Measurements from ENCODE around the gene SHH. TPM values are rescaled to one million over a fixed set of nuclear protein-coding genes. Genes with fewer than 3 reads are reported as not detected.
A peak's percentile ranks its signal among the peaks of the same experiment; 100 is the strongest.

SHH gene
- total RNA-seq, 1 donor from 2014 or later: 0.07 TPM

DNA sequence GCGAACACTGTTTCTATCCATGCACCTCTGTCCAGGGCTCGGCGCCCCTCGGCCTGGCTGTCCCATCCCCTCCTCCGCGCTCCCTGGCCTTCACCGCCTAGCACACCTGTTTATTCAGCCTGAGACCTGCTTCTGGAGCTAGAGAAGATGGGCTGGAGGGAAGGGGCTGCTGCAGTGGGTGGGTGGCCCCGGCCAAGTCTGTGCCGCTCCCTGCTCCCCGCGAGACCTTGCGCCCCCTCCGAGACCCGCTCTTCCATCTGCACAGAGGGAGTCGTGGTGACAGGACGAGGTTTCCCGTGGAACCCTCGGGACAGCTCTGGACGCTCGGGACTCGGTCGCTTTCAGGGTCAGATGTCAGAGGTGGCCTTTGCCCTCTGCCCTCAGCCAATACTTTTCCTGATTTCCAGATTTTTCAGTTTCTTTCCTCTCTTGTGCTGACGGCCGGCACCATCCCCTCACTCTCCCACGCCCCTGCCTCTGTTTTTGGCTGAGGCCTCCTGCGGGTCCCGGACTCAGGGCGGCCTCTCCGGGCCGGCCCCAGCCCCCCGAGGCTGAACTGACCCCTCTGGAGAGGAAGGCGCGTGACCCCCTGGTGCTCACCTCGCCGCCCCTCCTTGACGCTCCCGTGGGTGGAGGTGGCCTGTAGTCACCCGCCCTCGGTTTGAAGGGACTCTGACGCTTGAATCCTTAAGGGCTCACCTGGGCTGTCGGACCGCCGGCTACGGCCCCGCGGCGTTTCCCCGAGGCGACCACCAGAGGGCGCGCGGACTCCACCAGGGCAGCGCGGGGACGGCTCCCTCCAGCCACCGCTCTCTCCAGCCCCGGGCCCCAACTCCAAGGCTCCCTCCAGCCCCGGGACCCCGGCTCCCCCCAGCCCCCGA lies 15.6 kb downstream of the SHH start:
- H3K9me3 Mint-ChIP-seq: no peaks in the 10 kb centered on the region
- peak; percentile 54 for DNase-seq (ENCODE audit: low spot score)
- no peaks in the 10 kb centered on the region for H3K36me3 Mint-ChIP-seq (ENCODE audit: low read depth)
- no peak overlapping the region for H3K4me3 Mint-ChIP-seq (ENCODE audit: low read depth)
- H3K4me1 Mint-ChIP-seq (ENCODE audit: low read depth): peaks cover 5% of the 10 kb centered on the region
- intact Hi-C loops (cut with micrococcal nuclease): loop anchor here (5.0 kb wide), 1 partner anchor 676 kb away; no protein-coding TSS in a partner anchor
- H3K27ac Mint-ChIP-seq: no peak overlapping the region
- H3K27me3 Mint-ChIP-seq (ENCODE audit: low read depth): peaks cover 35% of the 10 kb centered on the region

DNA sequence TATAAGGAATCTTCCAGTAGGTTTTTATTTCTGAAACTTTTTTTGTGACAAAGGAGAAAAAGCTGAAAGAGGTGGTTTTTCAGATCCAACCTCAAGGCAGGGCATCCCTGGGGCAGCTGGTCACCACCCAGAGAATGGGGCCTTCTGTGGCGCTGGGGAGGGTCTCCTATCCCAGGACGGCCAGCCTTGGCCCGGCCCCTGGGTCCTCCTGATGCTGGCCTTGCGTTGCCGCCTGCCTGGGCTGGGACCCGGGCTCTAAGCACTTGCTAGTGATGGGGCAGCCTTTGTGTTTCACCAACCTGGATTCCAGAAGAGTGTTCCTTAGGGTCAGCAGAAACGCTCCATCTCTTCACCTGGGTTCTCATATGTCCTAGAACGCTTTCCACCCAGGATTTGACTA lies 16.3 kb downstream of the SHH start:
- no peaks in the 10 kb centered on the region for H3K36me3 Mint-ChIP-seq (ENCODE audit: low read depth)
- no peak for DNase-seq (ENCODE audit: low spot score)
- no peak overlapping the region for H3K27ac Mint-ChIP-seq
- no peaks in the 10 kb centered on the region for H3K9me3 Mint-ChIP-seq
- H3K27me3 Mint-ChIP-seq (ENCODE audit: low read depth): peaks cover 29% of the 10 kb centered on the region
- intact Hi-C loops (cut with micrococcal nuclease): loop anchor here (5.0 kb wide), 1 partner anchor 676 kb away; no protein-coding TSS in a partner anchor
- no peak overlapping the region for H3K4me3 Mint-ChIP-seq (ENCODE audit: low read depth)
- peaks cover 5% of the 10 kb centered on the region for H3K4me1 Mint-ChIP-seq (ENCODE audit: low read depth)

DNA sequence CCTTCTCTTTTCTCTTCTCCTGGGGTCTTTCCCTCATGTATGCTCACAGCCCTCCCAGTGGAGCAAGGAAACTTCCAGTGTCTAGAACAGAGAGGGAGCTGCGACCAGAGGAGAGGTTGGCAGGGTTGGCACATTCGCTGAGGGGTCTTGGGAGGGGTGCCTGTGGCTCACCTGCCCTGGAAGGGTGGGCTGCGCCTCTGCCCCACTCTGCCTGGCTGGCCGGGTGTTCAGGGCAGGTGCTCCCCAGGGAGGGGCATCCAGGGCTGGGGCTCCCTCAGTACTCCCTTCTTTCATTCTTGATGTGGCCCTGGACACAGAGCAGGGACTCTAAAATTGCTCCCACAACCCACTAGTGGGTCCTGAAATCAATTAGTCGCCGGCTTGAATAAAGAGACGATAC lies 16.9 kb downstream of the SHH start:
- H3K4me1 Mint-ChIP-seq (ENCODE audit: low read depth): peaks cover 5% of the 10 kb centered on the region
- H3K9me3 Mint-ChIP-seq: no peaks in the 10 kb centered on the region
- DNase-seq (ENCODE audit: low spot score): no peak
- H3K27me3 Mint-ChIP-seq (ENCODE audit: low read depth): peaks cover 24% of the 10 kb centered on the region
- H3K4me3 Mint-ChIP-seq (ENCODE audit: low read depth): no peak overlapping the region
- H3K27ac Mint-ChIP-seq: no peak overlapping the region
- no peaks in the 10 kb centered on the region for H3K36me3 Mint-ChIP-seq (ENCODE audit: low read depth)
- intact Hi-C loops (cut with micrococcal nuclease): loop anchor here (5.0 kb wide), 1 partner anchor 677 kb away; no protein-coding TSS in a partner anchor

DNA sequence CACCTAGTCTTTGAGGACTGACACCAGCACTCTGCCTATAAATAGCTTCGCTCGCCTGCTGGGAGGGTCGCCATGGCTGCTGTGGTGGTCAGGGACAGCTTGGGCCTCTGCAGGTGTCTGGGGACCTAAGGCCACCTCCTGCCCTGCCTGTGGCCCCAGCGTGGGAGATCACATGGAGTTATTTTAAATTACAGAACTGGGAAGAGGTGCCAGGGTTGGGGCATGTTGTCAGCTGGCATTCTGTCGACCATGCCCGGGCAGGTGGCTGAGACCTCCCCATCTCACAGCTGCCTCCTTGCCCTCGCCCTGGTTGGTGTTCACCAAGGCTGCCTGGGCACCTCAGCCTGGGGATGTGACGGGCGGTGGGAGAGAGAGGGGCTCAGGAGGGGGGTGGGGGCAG lies 18.1 kb downstream of the SHH start:
- no peak overlapping the region for H3K4me3 Mint-ChIP-seq (ENCODE audit: low read depth)
- no peak for DNase-seq (ENCODE audit: low spot score)
- H3K4me1 Mint-ChIP-seq (ENCODE audit: low read depth): peaks cover 5% of the 10 kb centered on the region
- intact Hi-C loops (cut with micrococcal nuclease): no loop called here
- no peaks in the 10 kb centered on the region for H3K36me3 Mint-ChIP-seq (ENCODE audit: low read depth)
- no peaks in the 10 kb centered on the region for H3K9me3 Mint-ChIP-seq
- H3K27ac Mint-ChIP-seq: no peak overlapping the region
- peaks cover 12% of the 10 kb centered on the region for H3K27me3 Mint-ChIP-seq (ENCODE audit: low read depth)

DNA sequence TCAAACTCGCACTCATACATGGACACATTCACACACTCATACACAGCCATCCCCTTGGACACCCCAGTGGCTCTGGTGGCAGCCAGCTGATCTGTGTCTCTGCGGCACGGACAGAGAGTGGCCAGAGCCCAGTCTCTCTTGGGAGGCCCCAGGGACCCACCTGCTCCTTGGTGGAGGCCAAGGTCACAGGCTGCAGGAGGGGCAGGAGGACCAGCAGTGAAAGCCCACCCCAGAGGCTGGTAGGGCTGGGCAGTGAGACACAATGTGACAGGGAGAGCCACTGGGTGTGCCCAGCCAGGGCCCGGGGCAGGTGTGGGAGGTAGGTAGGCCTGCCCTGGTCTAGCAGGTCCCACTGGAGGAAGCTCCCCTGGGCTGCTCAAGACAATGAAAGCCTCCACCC lies 18.5 kb downstream of the SHH start:
- H3K9me3 Mint-ChIP-seq: no peaks in the 10 kb centered on the region
- peaks cover 4% of the 10 kb centered on the region for H3K4me1 Mint-ChIP-seq (ENCODE audit: low read depth)
- H3K27ac Mint-ChIP-seq: no peak overlapping the region
- H3K27me3 Mint-ChIP-seq (ENCODE audit: low read depth): peaks cover 8% of the 10 kb centered on the region
- H3K4me3 Mint-ChIP-seq (ENCODE audit: low read depth): no peak overlapping the region
- no peaks in the 10 kb centered on the region for H3K36me3 Mint-ChIP-seq (ENCODE audit: low read depth)
- intact Hi-C loops (cut with micrococcal nuclease): no loop called here
- no peak for DNase-seq (ENCODE audit: low spot score)

DNA sequence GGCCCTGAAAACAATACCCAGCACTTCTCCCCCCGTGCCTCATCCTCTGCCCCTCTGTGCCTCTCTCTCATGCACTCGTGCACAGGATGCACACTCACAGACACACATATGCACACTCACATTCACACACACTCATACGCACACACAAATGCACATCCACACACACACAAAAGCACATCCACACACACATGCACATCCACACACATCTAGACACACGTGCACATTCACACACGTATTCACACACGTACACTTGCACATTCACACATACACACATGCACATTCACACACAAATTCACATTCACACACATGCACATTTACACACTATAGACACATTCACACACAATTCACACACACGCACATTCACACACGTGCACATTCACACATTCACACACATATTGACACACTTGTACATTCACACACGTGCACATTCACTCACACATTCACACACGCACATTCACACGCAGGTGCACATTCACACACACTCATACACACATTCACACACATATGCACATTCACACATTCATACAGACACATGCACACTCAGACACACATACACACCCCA lies 19.2 kb downstream of the SHH start:
- H3K9me3 Mint-ChIP-seq: no peaks in the 10 kb centered on the region
- no peaks in the 10 kb centered on the region for H3K4me1 Mint-ChIP-seq (ENCODE audit: low read depth)
- DNase-seq (ENCODE audit: low spot score): no peak
- intact Hi-C loops (cut with micrococcal nuclease): no loop called here
- no peak overlapping the region for H3K27ac Mint-ChIP-seq
- H3K4me3 Mint-ChIP-seq (ENCODE audit: low read depth): no peak overlapping the region
- H3K27me3 Mint-ChIP-seq (ENCODE audit: low read depth): peaks cover 1% of the 10 kb centered on the region
- no peaks in the 10 kb centered on the region for H3K36me3 Mint-ChIP-seq (ENCODE audit: low read depth)

DNA sequence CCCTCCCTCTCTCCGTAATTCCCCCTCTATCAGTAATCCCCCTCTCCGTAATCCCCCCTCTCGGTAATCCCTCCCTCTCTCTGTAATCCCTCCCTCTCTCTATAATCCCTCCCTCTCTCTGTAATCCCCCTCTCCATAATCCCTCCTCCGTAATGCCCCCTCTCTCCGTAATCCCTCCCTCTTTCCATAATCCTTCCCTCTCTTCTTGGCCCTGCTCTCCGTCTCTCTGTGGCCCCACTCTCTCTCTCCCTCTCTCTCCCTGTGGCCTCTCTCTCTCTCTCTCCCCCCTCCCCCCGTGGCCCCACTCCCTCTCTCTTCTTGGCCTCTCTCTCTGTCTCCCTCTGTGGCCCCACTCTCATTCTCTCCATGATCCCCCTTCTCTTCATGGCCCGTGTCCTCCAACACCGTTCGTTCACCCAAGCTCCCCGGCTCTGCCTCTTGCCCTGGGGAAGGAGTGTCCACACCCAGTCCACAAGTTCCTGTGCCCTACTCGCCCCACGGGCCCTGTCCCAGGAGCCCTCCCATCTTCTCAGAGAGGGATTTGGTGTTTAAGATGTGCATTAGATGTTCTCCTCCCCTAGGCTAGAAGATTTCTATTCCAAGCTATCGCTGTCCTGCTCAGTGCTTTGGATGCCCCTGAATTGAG lies 19.8 kb downstream of the SHH start:
- no peaks in the 10 kb centered on the region for H3K9me3 Mint-ChIP-seq
- H3K4me1 Mint-ChIP-seq (ENCODE audit: low read depth): no peaks in the 10 kb centered on the region
- intact Hi-C loops (cut with micrococcal nuclease): no loop called here
- no peak overlapping the region for H3K4me3 Mint-ChIP-seq (ENCODE audit: low read depth)
- no peak overlapping the region for H3K27ac Mint-ChIP-seq
- DNase-seq (ENCODE audit: low spot score): no peak
- peaks cover 7% of the 10 kb centered on the region for H3K27me3 Mint-ChIP-seq (ENCODE audit: low read depth)
- H3K36me3 Mint-ChIP-seq (ENCODE audit: low read depth): no peaks in the 10 kb centered on the region

DNA sequence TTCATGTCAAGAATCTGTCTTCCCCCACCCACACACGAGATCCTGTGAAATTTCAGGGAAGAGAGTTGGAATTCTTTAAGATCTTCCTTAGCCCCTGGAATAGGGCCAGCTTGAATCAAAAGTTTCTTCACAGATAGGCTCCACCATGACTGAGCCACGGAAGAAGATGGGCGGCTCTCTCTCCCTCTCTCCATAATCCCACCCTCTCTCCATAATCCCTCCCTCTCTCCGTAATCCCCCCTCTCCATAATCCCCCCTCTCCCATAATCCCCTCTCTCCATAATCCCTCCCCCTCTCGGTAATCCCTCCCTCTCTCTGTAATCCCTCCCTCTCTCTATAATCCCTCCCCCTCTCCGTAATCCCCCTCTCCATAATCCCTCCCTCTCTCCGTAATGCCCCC lies 20.4 kb downstream of the SHH start:
- DNase-seq (ENCODE audit: low spot score): no peak
- intact Hi-C loops (cut with micrococcal nuclease): no loop called here
- H3K4me1 Mint-ChIP-seq (ENCODE audit: low read depth): no peaks in the 10 kb centered on the region
- no peak overlapping the region for H3K27ac Mint-ChIP-seq
- H3K4me3 Mint-ChIP-seq (ENCODE audit: low read depth): no peak overlapping the region
- H3K36me3 Mint-ChIP-seq (ENCODE audit: low read depth): no peaks in the 10 kb centered on the region
- no peaks in the 10 kb centered on the region for H3K9me3 Mint-ChIP-seq
- peaks cover 8% of the 10 kb centered on the region for H3K27me3 Mint-ChIP-seq (ENCODE audit: low read depth)

DNA sequence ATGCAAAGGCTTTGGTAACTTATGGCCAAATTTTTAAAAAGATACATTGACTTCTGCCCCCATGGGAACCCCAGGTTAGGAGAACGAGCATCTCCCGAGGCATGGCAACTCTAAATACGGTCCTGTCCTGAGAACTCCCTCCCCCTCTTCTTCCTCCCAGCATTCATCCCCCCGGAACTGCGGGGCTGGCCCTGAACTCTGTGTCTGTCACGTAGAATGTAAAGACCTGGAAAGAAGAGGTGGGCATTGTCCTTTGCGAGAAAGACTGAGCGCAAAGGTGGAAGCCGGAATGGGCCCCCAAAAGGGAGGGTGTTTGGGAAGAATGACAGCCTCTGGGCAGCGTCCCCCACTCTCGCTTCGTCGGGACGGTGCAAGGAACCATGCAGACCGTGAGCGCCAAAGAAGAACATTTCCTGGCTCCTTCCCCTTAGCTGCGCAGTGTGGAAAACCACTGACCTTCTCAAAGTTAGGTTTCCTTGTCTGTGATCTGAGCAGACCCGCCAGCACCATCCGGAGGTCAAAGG lies 21.0 kb downstream of the SHH start:
- no peak for DNase-seq (ENCODE audit: low spot score)
- intact Hi-C loops (cut with micrococcal nuclease): no loop called here
- Mint-ChIP-seq H3K27ac (no peak overlapping the region), H3K36me3 (ENCODE audit: low read depth) (no peaks in the 10 kb centered on the region), H3K4me3 (ENCODE audit: low read depth) (no peak overlapping the region), H3K27me3 (ENCODE audit: low read depth) (peaks cover 13% of the 10 kb centered on the region), H3K4me1 (ENCODE audit: low read depth) (peaks cover under 1% of the 10 kb centered on the region), H3K9me3 (no peaks in the 10 kb centered on the region)

DNA sequence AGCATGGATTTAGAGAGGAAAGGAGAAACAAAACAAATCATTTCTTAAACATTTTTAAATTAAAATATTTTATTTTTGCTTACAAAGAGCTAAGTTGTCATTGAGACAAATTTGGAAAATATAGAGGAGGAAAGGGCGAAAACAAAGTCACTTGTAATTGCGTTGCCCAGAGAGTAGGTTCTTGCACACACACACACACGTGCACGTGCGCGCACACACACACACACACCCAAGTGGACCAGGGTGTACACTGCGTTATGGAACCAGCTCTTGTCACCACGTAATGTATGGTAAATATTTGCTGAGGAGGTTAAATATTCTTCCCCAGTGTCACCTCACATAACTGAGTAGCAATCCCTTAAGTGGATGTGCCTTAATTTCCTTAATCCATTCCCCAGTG lies 21.6 kb downstream of the SHH start:
- DNase-seq (ENCODE audit: low spot score): no peak
- Mint-ChIP-seq H3K36me3 (ENCODE audit: low read depth) (no peaks in the 10 kb centered on the region), H3K4me1 (ENCODE audit: low read depth) (peaks cover 3% of the 10 kb centered on the region), H3K4me3 (ENCODE audit: low read depth) (no peak overlapping the region), H3K27me3 (ENCODE audit: low read depth) (peaks cover 18% of the 10 kb centered on the region), H3K27ac (no peak overlapping the region), H3K9me3 (no peaks in the 10 kb centered on the region)
- intact Hi-C loops (cut with micrococcal nuclease): no loop called here

DNA sequence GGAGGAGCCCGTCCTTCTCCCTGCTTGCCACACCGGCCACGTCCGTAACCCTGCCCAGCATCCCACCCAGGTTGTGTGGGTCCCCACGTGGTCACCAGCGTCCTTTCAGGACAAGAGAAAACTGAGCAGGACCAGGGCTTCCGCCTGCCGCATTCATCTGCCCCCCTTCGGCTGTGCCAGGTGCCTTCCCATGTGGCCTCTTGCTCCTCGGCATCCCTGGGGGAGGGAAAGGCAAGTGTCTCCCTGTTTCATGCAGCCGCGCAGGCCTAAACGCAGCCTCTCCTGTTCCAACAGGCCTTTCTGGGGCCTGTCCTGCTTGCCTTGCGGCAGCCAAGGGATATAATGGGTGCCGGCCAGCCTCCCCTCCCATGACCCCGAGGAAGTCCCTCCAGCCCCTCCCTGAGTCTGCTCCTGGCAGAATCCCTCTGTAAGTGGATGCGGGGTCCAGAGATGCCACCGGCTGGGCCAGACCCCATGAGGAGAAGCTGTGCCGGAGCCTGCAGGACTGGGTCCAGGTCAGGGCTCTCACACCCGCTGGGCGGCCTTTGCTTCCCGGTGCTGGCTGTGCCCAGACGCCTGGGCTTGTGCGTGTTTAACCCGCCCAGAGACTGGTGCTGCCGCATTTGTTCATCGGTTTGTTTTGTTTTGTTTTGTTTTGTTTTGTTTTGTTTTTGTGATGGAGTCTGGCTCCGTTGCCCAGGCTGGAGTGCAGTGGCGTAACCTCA lies 23.1 kb downstream of the SHH start:
- no peak overlapping the region for H3K4me3 Mint-ChIP-seq (ENCODE audit: low read depth)
- no peaks in the 10 kb centered on the region for H3K9me3 Mint-ChIP-seq
- intact Hi-C loops (cut with micrococcal nuclease): no loop called here
- H3K4me1 Mint-ChIP-seq (ENCODE audit: low read depth): peaks cover 3% of the 10 kb centered on the region
- H3K27me3 Mint-ChIP-seq (ENCODE audit: low read depth): peaks cover 17% of the 10 kb centered on the region
- no peak for DNase-seq (ENCODE audit: low spot score)
- no peak overlapping the region for H3K27ac Mint-ChIP-seq
- no peaks in the 10 kb centered on the region for H3K36me3 Mint-ChIP-seq (ENCODE audit: low read depth)

DNA sequence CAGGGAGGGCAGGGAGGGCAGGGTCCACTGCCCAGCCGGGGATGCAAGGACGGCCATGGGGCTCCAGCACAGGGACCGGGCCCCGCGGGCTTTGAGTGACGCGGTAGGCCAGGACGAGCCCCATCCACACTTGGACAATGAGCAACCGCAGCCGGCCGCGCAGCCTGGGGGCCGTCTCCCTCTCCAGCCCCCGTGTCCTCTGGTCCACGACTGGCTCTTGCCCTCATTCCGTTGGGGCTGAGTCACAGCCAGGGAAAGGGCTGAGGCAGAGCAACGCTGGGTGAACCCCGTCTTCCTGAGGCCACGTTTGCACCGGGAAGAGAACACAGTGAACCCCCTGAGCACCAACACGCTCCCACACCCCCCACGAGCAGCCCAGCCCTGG lies 23.7 kb downstream of the SHH start:
- H3K36me3 Mint-ChIP-seq (ENCODE audit: low read depth): no peaks in the 10 kb centered on the region
- peaks cover 3% of the 10 kb centered on the region for H3K4me1 Mint-ChIP-seq (ENCODE audit: low read depth)
- H3K4me3 Mint-ChIP-seq (ENCODE audit: low read depth): no peak overlapping the region
- intact Hi-C loops (cut with micrococcal nuclease): no loop called here
- H3K27ac Mint-ChIP-seq: no peak overlapping the region
- H3K9me3 Mint-ChIP-seq: no peaks in the 10 kb centered on the region
- no peak for DNase-seq (ENCODE audit: low spot score)
- peaks cover 17% of the 10 kb centered on the region for H3K27me3 Mint-ChIP-seq (ENCODE audit: low read depth)
